IMR-90 (cell line): ENCODE data around the gene NAE1. TPM values are rescaled to one million over a fixed set of nuclear protein-coding genes. Genes with fewer than 3 reads are reported as not detected.

Experiments used
- ATAC-seq: fragments of 200-7000 bp; cut with Tn5 transposase; 2 replicates; pipeline ENCODE4 v1.9.1; 2020; ENCODE audit warnings: low read depth, mild to moderate bottlenecking, moderate library complexity
- BruUV-seq: library from RNA; stranded (reverse); fragments of 400-500 nt; replicated peaks from 2 replicates; lab custom pipeline; 2021; lab: Mats Ljungman, UMichigan
- CTCF ChIA-PET: fragments of 300-600 bp; formaldehyde crosslinking; extraction: SDS; loops from one replicate; lab custom pipeline; 2021; ENCODE audit warnings: antibody characterized with exemption; lab: Yijun Ruan, JAX
- POLR2A ChIA-PET: fragments of 300-600 bp; sonication (Branson Sonifier 250); formaldehyde crosslinking; loops from one replicate; lab custom pipeline; 2022; ENCODE audit warnings: antibody characterized with exemption; ENCODE audit not compliant: unreplicated experiment; lab: Charles Lee
- DNase-seq: peaks from one replicate; pipeline ENCODE4 v3.0.0; 2013
- H2AFZ ChIP-seq: replicated peaks from 2 replicates; pipeline ENCODE3; 2013; ENCODE audit warnings: low read length, mild to moderate bottlenecking; ENCODE audit not compliant: poor library complexity
- H2AK5ac ChIP-seq: 2 replicates; pipeline ENCODE4 v1.6.1; 2013; ENCODE audit warnings: low read depth, low read length, inconsistent platforms
- H2AK9ac ChIP-seq: replicated peaks from 2 replicates; pipeline ENCODE3; 2013; ENCODE audit warnings: mild to moderate bottlenecking, low read depth, low read length, moderate library complexity; ENCODE audit not compliant: poor library complexity
- H2BK120ac ChIP-seq: 2 replicates; pipeline ENCODE4 v1.6.1; 2013; ENCODE audit warnings: low read depth, low read length, inconsistent platforms
- H2BK15ac ChIP-seq: 3 replicates; pipeline ENCODE4 v1.6.1; 2013; ENCODE audit warnings: low read depth, low read length, inconsistent platforms
- H2BK20ac ChIP-seq: 2 replicates; pipeline ENCODE4 v1.6.1; 2013; ENCODE audit warnings: low read depth, mild to moderate bottlenecking, inconsistent platforms, low read length, moderate library complexity
- H2BK5ac ChIP-seq: 2 replicates; pipeline ENCODE4 v1.6.1; 2013; ENCODE audit warnings: mild to moderate bottlenecking, low read depth, low read length, inconsistent platforms; ENCODE audit not compliant: poor library complexity, severe bottlenecking
- H3K14ac ChIP-seq: replicated peaks from 2 replicates; pipeline ENCODE4 v1.6.1; 2013; ENCODE audit warnings: low read depth, low read length, inconsistent platforms
- H3K18ac ChIP-seq: 2 replicates; pipeline ENCODE4 v1.6.1; 2013; ENCODE audit warnings: low read depth, low read length, control low read depth
- H3K23ac ChIP-seq: 2 replicates; pipeline ENCODE4 v1.6.1; 2013; ENCODE audit warnings: low read depth, low read length, inconsistent platforms
- H3K27ac ChIP-seq: 2 replicates; pipeline ENCODE4 v1.5.1; 2013; ENCODE audit warnings: mild to moderate bottlenecking, control low read depth, low read length; ENCODE audit not compliant: insufficient read depth
- H3K27me3 ChIP-seq: 2 replicates; pipeline ENCODE4 v1.6.1; 2013; ENCODE audit warnings: low read length; ENCODE audit not compliant: control insufficient read depth, insufficient read depth
- H3K36me3 ChIP-seq: 2 replicates; pipeline ENCODE4 v1.6.1; 2013; ENCODE audit warnings: low read length, mixed read lengths; ENCODE audit not compliant: control insufficient read depth, insufficient read depth
- H3K4ac ChIP-seq: 2 replicates; pipeline ENCODE4 v1.6.1; 2013; ENCODE audit warnings: low read depth, low read length, inconsistent platforms
- H3K4me1 ChIP-seq: 2 replicates; pipeline ENCODE4 v1.6.1; 2013; ENCODE audit warnings: low read length, mixed read lengths; ENCODE audit not compliant: control insufficient read depth, insufficient read depth
- H3K4me2 ChIP-seq: 2 replicates; pipeline ENCODE4 v1.6.1; 2013; ENCODE audit warnings: low read depth, mild to moderate bottlenecking, control low read depth, low read length, moderate library complexity
- H3K4me3 ChIP-seq: 2 replicates; pipeline ENCODE4 v1.5.1; 2013; ENCODE audit warnings: low read depth, mild to moderate bottlenecking, control low read depth, low read length, moderate library complexity; ENCODE audit not compliant: insufficient read depth
- H3K56ac ChIP-seq: 2 replicates; pipeline ENCODE4 v1.6.1; 2013; ENCODE audit warnings: low read length, inconsistent platforms; ENCODE audit not compliant: insufficient read depth; ENCODE audit errors: extremely low read depth
- H3K79me1 ChIP-seq, 2 experiments: 2 replicates each; pipeline ENCODE4 v1.6.1; 2013; ENCODE audit warnings: low read length in 2 of 2, inconsistent platforms in 1 of 2, low read depth in 1 of 2
- H3K9ac ChIP-seq: 2 replicates; pipeline ENCODE4 v1.6.1; 2013; ENCODE audit warnings: low read depth, low read length, control low read depth
- H3K9me1 ChIP-seq: 2 replicates; pipeline ENCODE4 v1.6.1; 2013; ENCODE audit warnings: low read length, inconsistent platforms; ENCODE audit not compliant: insufficient read depth
- H3K9me3 ChIP-seq: 2 replicates; pipeline ENCODE4 v1.6.1; 2013; ENCODE audit warnings: low read length; ENCODE audit not compliant: control insufficient read depth, insufficient read depth
- H4K20me1 ChIP-seq: 2 replicates; pipeline ENCODE4 v1.6.1; 2013; ENCODE audit warnings: low read length, inconsistent platforms; ENCODE audit not compliant: insufficient read depth
- H4K5ac ChIP-seq: 2 replicates; pipeline ENCODE4 v1.6.1; 2013; ENCODE audit warnings: mild to moderate bottlenecking, low read depth, low read length, control low read depth
- H4K8ac ChIP-seq, 2 experiments: 2 replicates each; pipeline ENCODE4 v1.6.1; 2013; ENCODE audit warnings: low read depth in 2 of 2, low read length in 2 of 2, control low read depth in 1 of 2, inconsistent platforms in 1 of 2
- H4K91ac ChIP-seq: 2 replicates; pipeline ENCODE4 v1.6.1; 2013; ENCODE audit warnings: low read depth, low read length, inconsistent platforms; ENCODE audit not compliant: insufficient read depth
- BHLHE40 ChIP-seq: fragments of 150-350 bp; IDR thresholded peaks from 2 replicates; pipeline ENCODE4 v1.6.1; 2016; ENCODE audit warnings: mild to moderate bottlenecking, low read depth, low read length
- CEBPB ChIP-seq: IDR thresholded peaks from 2 replicates; pipeline ENCODE4 v1.6.1; 2012; ENCODE audit warnings: low read depth, low read length, improper control_type of control experiment
- CHD1 ChIP-seq: IDR thresholded peaks from 2 replicates; pipeline ENCODE4 v1.6.1; 2012; ENCODE audit warnings: low read depth, low read length, improper control_type of control experiment
- CTCF ChIP-seq: conservative IDR thresholded peaks from 2 replicates; pipeline ENCODE4 v1.5.1; 2012; ENCODE audit warnings: mild to moderate bottlenecking, low read depth, low read length, improper control_type of control experiment
- FOS ChIP-seq: fragments of 150-350 bp; IDR thresholded peaks from 2 replicates; pipeline ENCODE4 v1.6.1; 2016; ENCODE audit warnings: low read depth, low read length
- MAFK ChIP-seq: IDR thresholded peaks from 2 replicates; pipeline ENCODE4 v1.6.1; 2012; ENCODE audit warnings: low read depth, low read length, improper control_type of control experiment
- MAZ ChIP-seq: IDR thresholded peaks from 2 replicates; pipeline ENCODE4 v1.6.1; 2012; ENCODE audit warnings: low read depth, mild to moderate bottlenecking, low read length, improper control_type of control experiment, moderate library complexity, borderline replicate concordance
- MXI1 ChIP-seq: IDR thresholded peaks from 2 replicates; pipeline ENCODE4 v1.6.1; 2012; ENCODE audit warnings: low read depth, mild to moderate bottlenecking, low read length, moderate library complexity, borderline replicate concordance
- NFE2L2 ChIP-seq: fragments of 150-350 bp; IDR thresholded peaks from 2 replicates; pipeline ENCODE4 v1.6.1; 2016; ENCODE audit warnings: low read depth, mild to moderate bottlenecking, low read length
- POLR2A ChIP-seq: IDR thresholded peaks from 2 replicates; pipeline ENCODE4 v1.6.1; 2012; ENCODE audit warnings: mild to moderate bottlenecking, low read depth, low read length
- RAD21 ChIP-seq: IDR thresholded peaks from 2 replicates; pipeline ENCODE4 v1.6.1; 2012; ENCODE audit warnings: low read length, improper control_type of control experiment
- RCOR1 ChIP-seq: IDR thresholded peaks from 2 replicates; pipeline ENCODE4 v1.6.1; 2012; ENCODE audit warnings: mild to moderate bottlenecking, low read length, improper control_type of control experiment; ENCODE audit not compliant: insufficient replicate concordance
- RFX5 ChIP-seq: IDR thresholded peaks from 2 replicates; pipeline ENCODE4 v1.8.0; 2012; ENCODE audit warnings: low read depth, mild to moderate bottlenecking, low read length, moderate library complexity
- SMC3 ChIP-seq: fragments of 150-350 bp; IDR thresholded peaks from 2 replicates; pipeline ENCODE4 v1.6.1; 2016; ENCODE audit warnings: low read depth, mild to moderate bottlenecking, antibody characterized with exemption, low read length, moderate library complexity
- WGBS, 2 experiments: methylation state at CpG; one replicate each; pipeline versions ENCODE4 v1.1.5 to v1.1.7; 2013; ENCODE audit warnings: missing lambda C conversion rate in 2 of 2; ENCODE audit not compliant: insufficient read length in 1 of 2; ENCODE audit errors: extremely low coverage in 2 of 2; 5-methylcytosine and 5-hydroxymethylcytosine counted together
- dilution Hi-C: fragments of 300-500 bp; cut with HindIII; formaldehyde crosslinking; loops from one replicate; pipeline ENCODE4 v1.14.3; 2018; ENCODE audit warnings: low sequenced_read_pairs; ENCODE audit not compliant: unreplicated experiment
- in situ Hi-C: fragments of 300-500 bp; cut with MboI; formaldehyde crosslinking; loops from 3 replicates; pipeline ENCODE4 v1.14.3; 2019; ENCODE audit warnings: low sequenced_read_pairs, inconsistent platforms, mixed read lengths
- intact Hi-C: fragments of 100-400 bp; cut with micrococcal nuclease; formaldehyde crosslinking; loops from 2 replicates; pipeline ENCODE4 v1.10.0; 2022
- polyA plus RNA-seq, 3 experiments: library from polyadenylated mRNA; depleted of rRNA; stranded (reverse); fragments of >200 nt; gene quantifications; 2 replicates each; pipeline ENCODE4 v1.2.3, GENCODE V29; 2012; ENCODE audit warnings: low replicate concordance in 1 of 3
- total RNA-seq: library from RNA; depleted of rRNA; stranded (reverse); fragments of >200 nt; gene quantifications from 2 replicates; pipeline ENCODE4 v1.2.3, GENCODE V29; 2012
- TF ChIP-seq, protein P1 (sequence below): fragments of 150-350 bp; IDR thresholded peaks from 2 replicates; pipeline ENCODE4 v1.6.1; 2017; ENCODE audit warnings: mild to moderate bottlenecking, antibody characterized with exemption, low read length, low read depth
- TF ChIP-seq, protein P2 (sequence below): fragments of 150-350 bp; IDR thresholded peaks from 2 replicates; pipeline ENCODE4 v1.6.1; 2016; ENCODE audit warnings: low read depth, mild to moderate bottlenecking, low read length, moderate library complexity, borderline replicate concordance

NAE1 gene
- total and polyA plus RNA-seq, 2 of the 4 experiments (the other 2 are of a cell fraction) = 33.0 to 36.7 TPM

GRCh38 chr16:66787427-66787826 is 43.3 kb downstream of the NAE1 start:
- Histone ChIP-seq H2AK9ac (no peak overlapping the region), H3K4ac (no peak overlapping the region), H3K27ac (no peak overlapping the region), H3K4me3 (no peak overlapping the region), H4K5ac (no peak overlapping the region), H3K4me1 (no peaks in the 10 kb centered on the region), H3K79me1 (no peaks in the 10 kb centered on the region), H2AFZ (no peak overlapping the region), H2BK20ac (no peak overlapping the region), H3K23ac (no peak overlapping the region), H3K4me2 (no peak overlapping the region), H2AK5ac (no peak overlapping the region), H2BK5ac (no peak overlapping the region), H2BK15ac (no peak overlapping the region), H3K27me3 (no peaks in the 10 kb centered on the region; the same call in 1 of the 2 replicates), H3K9me1 (no peaks in the 10 kb centered on the region), H3K36me3 (no peaks in the 10 kb centered on the region), H3K56ac (no peak overlapping the region), H3K9me3 (no peaks in the 10 kb centered on the region), H3K9ac (no peak overlapping the region), H3K14ac (no peak overlapping the region), H4K8ac (no peak overlapping the region), H3K18ac (no peak overlapping the region), H4K20me1 (no peaks in the 10 kb centered on the region), H2BK120ac (no peak overlapping the region), H4K91ac (no peak overlapping the region)
- ChIA-PET CTCF (no interaction called here), POLR2A (no interaction called here)
- no TSS peak for BruUV-seq
- dilution Hi-C loops (no loop called here), in situ Hi-C loops (no loop called here), intact Hi-C loops (no loop called here)
- no peak for DNase-seq
- WGBS, 2 experiments = no CpG with 5 or more reads among the region's 2 CpGs
- ATAC-seq = no peak
- TF ChIP-seq, protein P1, sequence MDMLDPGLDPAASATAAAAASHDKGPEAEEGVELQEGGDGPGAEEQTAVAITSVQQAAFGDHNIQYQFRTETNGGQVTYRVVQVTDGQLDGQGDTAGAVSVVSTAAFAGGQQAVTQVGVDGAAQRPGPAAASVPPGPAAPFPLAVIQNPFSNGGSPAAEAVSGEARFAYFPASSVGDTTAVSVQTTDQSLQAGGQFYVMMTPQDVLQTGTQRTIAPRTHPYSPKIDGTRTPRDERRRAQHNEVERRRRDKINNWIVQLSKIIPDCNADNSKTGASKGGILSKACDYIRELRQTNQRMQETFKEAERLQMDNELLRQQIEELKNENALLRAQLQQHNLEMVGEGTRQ = no peak
- TF ChIP-seq POLR2A = no peak
- no peak for TF ChIP-seq CTCF
- TF ChIP-seq NFE2L2 = no peak
- TF ChIP-seq, protein P2, sequence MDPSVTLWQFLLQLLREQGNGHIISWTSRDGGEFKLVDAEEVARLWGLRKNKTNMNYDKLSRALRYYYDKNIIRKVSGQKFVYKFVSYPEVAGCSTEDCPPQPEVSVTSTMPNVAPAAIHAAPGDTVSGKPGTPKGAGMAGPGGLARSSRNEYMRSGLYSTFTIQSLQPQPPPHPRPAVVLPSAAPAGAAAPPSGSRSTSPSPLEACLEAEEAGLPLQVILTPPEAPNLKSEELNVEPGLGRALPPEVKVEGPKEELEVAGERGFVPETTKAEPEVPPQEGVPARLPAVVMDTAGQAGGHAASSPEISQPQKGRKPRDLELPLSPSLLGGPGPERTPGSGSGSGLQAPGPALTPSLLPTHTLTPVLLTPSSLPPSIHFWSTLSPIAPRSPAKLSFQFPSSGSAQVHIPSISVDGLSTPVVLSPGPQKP = no peak
- TF ChIP-seq CEBPB = no peak
- TF ChIP-seq RFX5 = no peak
- TF ChIP-seq MAFK = no peak
- no peak for TF ChIP-seq FOS
- TF ChIP-seq CHD1 = no peak
- no peak for TF ChIP-seq SMC3
- TF ChIP-seq BHLHE40 = no peak
- no peak for TF ChIP-seq RAD21
- TF ChIP-seq RCOR1 = no peak
- no peak for TF ChIP-seq MXI1
- TF ChIP-seq MAZ = no peak
